ENCODE results near the gene PTPN12.

PTPN12 gene

GRCh38 chr7:77687100-77687746, 150.1 kb downstream of the PTPN12 start:
- no peak overlapping the region for H3K4me3 ChIP-seq (ENCODE audit: low read length)
- TF ChIP-seq ZNF274 (IDR thresholded peaks at IDR 0.05; ENCODE audit: low read depth, low read length) = no peak

GRCh38 chr7:77687747-77688144, 150.7 kb downstream of the PTPN12 start:
- H3K4me3 ChIP-seq (ENCODE audit: low read length) = no peak overlapping the region

More at GRCh38 chr7:77687747-77688144, 150.7 kb downstream of the PTPN12 start:
- no peak for TF ChIP-seq ZNF274 (IDR thresholded peaks at IDR 0.05; ENCODE audit: low read depth, low read length)
